ENCODE measurements around the gene CDKAL1.

DNA sequence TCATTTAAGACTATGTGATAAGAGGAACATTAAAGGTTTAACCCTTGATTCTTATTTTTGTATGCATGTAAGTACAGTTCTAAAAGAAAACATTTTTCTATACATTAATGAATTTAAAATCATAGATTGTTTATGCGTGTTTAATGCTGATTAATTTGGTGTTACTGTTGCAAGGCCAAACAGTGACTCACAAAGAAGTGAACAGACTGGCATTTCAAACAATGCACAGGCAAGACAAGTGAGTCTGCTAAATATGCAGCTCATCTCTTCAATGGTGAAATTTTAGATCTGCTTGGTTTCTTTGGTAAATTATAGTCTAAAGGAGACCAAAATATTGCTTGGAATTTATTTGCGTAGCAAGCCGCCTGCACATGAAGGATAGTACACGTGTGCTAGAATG, 641.9 kb downstream of the CDKAL1 start:
- TF ChIP-seq CTCF (conservative IDR thresholded peaks at IDR 0.05; ENCODE audit: low read length) (no peak), EZH2phosphoT487 (IDR thresholded peaks at IDR 0.05; ENCODE audit: borderline replicate concordance) (no peak)
